Lower lobe of right lung (tissue), 2 donors: Measurements from ENCODE around the gene AGPAT3. TPM values are rescaled to one million over a fixed set of nuclear protein-coding genes. Genes with fewer than 3 reads are reported as not detected.
"Not testable (repeated sequence)": the region's sequence is repeated elsewhere in the genome, so short reads cannot be mapped to it uniquely, and the experiment has no call there.

Experiments used
- ATAC-seq, 2 donors: fragments of 200-7000 bp; cut with Tn5 transposase; one replicate each; pipeline ENCODE4 v1.9.1; 2020 to 2022; ENCODE audit warnings: mild to moderate bottlenecking in 2 of 2, moderate library complexity in 2 of 2
- DNase-seq: peaks from one replicate; pipeline ENCODE4 v3.0.0-alpha.2; 2020
- H3K27ac ChIP-seq: fragments of 200-600 bp; one replicate; pipeline ENCODE4 v1.8.0; 2022
- H3K27me3 ChIP-seq: fragments of 200-600 bp; one replicate; pipeline ENCODE4 v1.8.0; 2022; ENCODE audit warnings: low read depth
- H3K36me3 ChIP-seq: fragments of 200-600 bp; one replicate; pipeline ENCODE4 v1.8.0; 2022; ENCODE audit warnings: mild to moderate bottlenecking
- H3K4me1 ChIP-seq: fragments of 200-600 bp; one replicate; pipeline ENCODE4 v1.8.0; 2022
- H3K4me3 ChIP-seq: fragments of 200-600 bp; one replicate; pipeline ENCODE4 v1.8.0; 2022; ENCODE audit warnings: mild to moderate bottlenecking
- H3K9me3 ChIP-seq: fragments of 200-600 bp; one replicate; pipeline ENCODE4 v1.8.0; 2022
- CTCF ChIP-seq: fragments of 200-600 bp; IDR thresholded peaks from one replicate; pipeline ENCODE4 v1.8.0; 2022; ENCODE audit warnings: antibody characterized with exemption, mild to moderate bottlenecking
- intact Hi-C: fragments of 100-400 bp; cut with DNase I; formaldehyde crosslinking; loops from one replicate; pipeline ENCODE4 v1.11.0; 2022
- total RNA-seq: library from RNA; stranded (reverse); fragmentation: NEBNext Ultra II Directional; extraction: Animal tissue kit (Norgen Biotek cat#: 25700); gene quantifications from one replicate; pipeline ENCODE4 v1.2.1, GENCODE V29; 2021
- donor health status: DM: no; HTN: yes; CAD: no; lungs with severe emphysema.

The AGPAT3 gene
- total RNA-seq, 1 donor from 2014 or later: 83.3 TPM

- no peaks in the 10 kb centered on the region for H3K9me3 ChIP-seq
- H3K4me1 ChIP-seq: peaks cover 15% of the 10 kb centered on the region
- no peak for ATAC-seq
- DNase-seq: peak; percentile 30
- intact Hi-C loops: no loop called here
- H3K27ac ChIP-seq: no peak overlapping the region
- no peak for TF ChIP-seq CTCF
- H3K4me3 ChIP-seq: no peak overlapping the region
- no peaks in the 10 kb centered on the region for H3K27me3 ChIP-seq
- H3K36me3 ChIP-seq: no peaks in the 10 kb centered on the region
These were observed 45.3 kb upstream of the AGPAT3 start for GRCh38 chr21:43819511-43820405.

GRCh38 chr21:43820466-43820865 lies 44.6 kb upstream of the AGPAT3 start:
- Histone ChIP-seq H3K9me3 (no peaks in the 10 kb centered on the region), H3K4me1 (peaks cover 15% of the 10 kb centered on the region), H3K4me3 (no peak overlapping the region), H3K27ac (no peak overlapping the region), H3K36me3 (no peaks in the 10 kb centered on the region), H3K27me3 (no peaks in the 10 kb centered on the region)
- intact Hi-C loops: no loop called here
- TF ChIP-seq CTCF: no peak
- DNase-seq: no peak
- ATAC-seq: no peak

- intact Hi-C loops, DNase-seq, H3K36me3 ChIP-seq, H3K27ac ChIP-seq, H3K27me3 ChIP-seq, H3K9me3 ChIP-seq, H3K4me3 ChIP-seq, ATAC-seq: not testable (repeated sequence)
- H3K4me1 ChIP-seq: peaks cover 18% of the 10 kb centered on the region
These were observed 42.9 kb upstream of the AGPAT3 start for GRCh38 chr21:43822166-43822565.

- intact Hi-C loops: not testable (repeated sequence)
These were observed 42.3 kb upstream of the AGPAT3 start for GRCh38 chr21:43822741-43823140.

GRCh38 chr21:43824333-43825241 lies 40.4 kb upstream of the AGPAT3 start:
- H3K4me1 ChIP-seq: peaks cover 7% of the 10 kb centered on the region
- H3K27ac ChIP-seq: no peak overlapping the region
- H3K27me3 ChIP-seq: peaks cover 15% of the 10 kb centered on the region
- no peak for ATAC-seq
- no peak for TF ChIP-seq CTCF
- no peaks in the 10 kb centered on the region for H3K36me3 ChIP-seq
- intact Hi-C loops: no loop called here
- no peaks in the 10 kb centered on the region for H3K9me3 ChIP-seq
- no peak for DNase-seq
- no peak overlapping the region for H3K4me3 ChIP-seq

More at GRCh38 chr21:43822741-43823140, 42.3 kb upstream of the AGPAT3 start:
- Histone ChIP-seq H3K4me1 (peaks cover 12% of the 10 kb centered on the region), H3K27me3 (peaks cover 13% of the 10 kb centered on the region)
- not testable (repeated sequence) for H3K9me3 ChIP-seq, DNase-seq, H3K4me3 ChIP-seq, H3K27ac ChIP-seq, ATAC-seq, H3K36me3 ChIP-seq

- H3K9me3 ChIP-seq: no peaks in the 10 kb centered on the region
- H3K36me3 ChIP-seq: no peaks in the 10 kb centered on the region
- no peak for TF ChIP-seq CTCF
- peaks cover 7% of the 10 kb centered on the region for H3K4me1 ChIP-seq
- H3K27ac ChIP-seq: no peak overlapping the region
- H3K27me3 ChIP-seq: peaks cover 22% of the 10 kb centered on the region
- intact Hi-C loops: no loop called here
- ATAC-seq (no peak), DNase-seq (no peak)
- no peak overlapping the region for H3K4me3 ChIP-seq
These were observed 39.6 kb upstream of the AGPAT3 start for GRCh38 chr21:43825242-43825935.
